Liver (tissue), 9 donors: Measurements from ENCODE around the gene PYGL. TPM values are rescaled to one million over a fixed set of nuclear protein-coding genes. Genes with fewer than 3 reads are reported as not detected.

Source experiments
- DNase-seq: peaks from one replicate; pipeline ENCODE4 v3.0.0-alpha.2; 2017; ENCODE audit warnings: low spot score
- H3K27ac ChIP-seq, 2 donors: one replicate each; pipeline ENCODE4 v1.7.0; 2013; ENCODE audit warnings: inconsistent platforms in 2 of 2, low read length in 2 of 2, control low read depth in 1 of 2, low read depth in 1 of 2, mild to moderate bottlenecking in 1 of 2
- H3K27me3 ChIP-seq, 4 donors: one replicate each; pipeline versions ENCODE4 v1.6.1 to v1.7.0; 2013; ENCODE audit warnings: low read length in 3 of 4, inconsistent platforms in 1 of 4, mild to moderate bottlenecking in 1 of 4, moderate library complexity in 1 of 4; ENCODE audit not compliant: control insufficient read depth in 4 of 4, insufficient read depth in 4 of 4
- H3K36me3 ChIP-seq, 4 donors: one replicate each; pipeline versions ENCODE4 v1.6.1 to v1.7.0; 2013; ENCODE audit warnings: low read length in 3 of 4, mild to moderate bottlenecking in 3 of 4, low read depth in 1 of 4, moderate library complexity in 1 of 4; ENCODE audit not compliant: control insufficient read depth in 4 of 4, insufficient read depth in 3 of 4
- H3K4me1 ChIP-seq, 4 donors: one replicate each; pipeline versions ENCODE4 v1.6.1 to v1.7.0; 2013; ENCODE audit warnings: low read length in 3 of 4, mild to moderate bottlenecking in 3 of 4, moderate library complexity in 1 of 4; ENCODE audit not compliant: control insufficient read depth in 4 of 4, insufficient read depth in 4 of 4
- H3K4me3 ChIP-seq, 3 donors: one replicate each; pipeline versions ENCODE4 v1.6.1 to v1.7.0; 2013; ENCODE audit warnings: low read length in 3 of 3, control low read depth in 1 of 3, low read depth in 1 of 3, mild to moderate bottlenecking in 1 of 3
- H3K9ac ChIP-seq, 2 donors: one replicate each; pipeline ENCODE4 v1.7.0; 2013; ENCODE audit warnings: low read length in 2 of 2, mild to moderate bottlenecking in 2 of 2, moderate library complexity in 2 of 2, control low read depth in 1 of 2, low read depth in 1 of 2
- H3K9me3 ChIP-seq, 4 donors: one replicate each; pipeline versions ENCODE4 v1.6.1 to v1.7.0; 2013; ENCODE audit warnings: low read length in 3 of 4; ENCODE audit not compliant: control insufficient read depth in 4 of 4
- ATF3 ChIP-seq: IDR thresholded peaks from 2 replicates; pipeline ENCODE4 v1.6.1; 2016; ENCODE audit warnings: antibody characterized with exemption
- CTCF ChIP-seq: fragments of 150-350 bp; IDR thresholded peaks from 2 replicates; pipeline ENCODE4 v1.5.1; 2017; ENCODE audit warnings: improper control_type of control experiment, low read depth, low read length; ENCODE audit not compliant: missing input control
- EGR1 ChIP-seq, 2 donors: IDR thresholded peaks; 2 replicates each; pipeline ENCODE4 v1.6.1; 2016 to 2018; ENCODE audit warnings: antibody characterized with exemption in 2 of 2, low read depth in 2 of 2
- FOXA1 ChIP-seq: IDR thresholded peaks from 2 replicates; pipeline ENCODE4 v1.6.1; 2016; ENCODE audit warnings: antibody characterized with exemption
- FOXA2 ChIP-seq: IDR thresholded peaks from 2 replicates; pipeline ENCODE4 v1.6.1; 2016; ENCODE audit warnings: antibody characterized with exemption
- GABPA ChIP-seq, 2 donors: IDR thresholded peaks in 1 of 2; conservative IDR thresholded peaks in 1 of 2; 2 replicates each; pipeline ENCODE4 v1.6.1; 2016; ENCODE audit warnings: antibody characterized with exemption in 2 of 2, mild to moderate bottlenecking in 1 of 2, moderate library complexity in 1 of 2
- HNF4A ChIP-seq, 2 donors: conservative IDR thresholded peaks; 2 replicates each; pipeline ENCODE4 v1.6.1; 2016; ENCODE audit warnings: antibody characterized with exemption in 2 of 2, mild to moderate bottlenecking in 2 of 2
- HNF4G ChIP-seq: IDR thresholded peaks from 2 replicates; pipeline ENCODE4 v1.6.1; 2016; ENCODE audit warnings: antibody characterized with exemption
- JUND ChIP-seq, 2 donors: IDR thresholded peaks; 2 replicates each; pipeline ENCODE4 v1.6.1; 2016; ENCODE audit warnings: antibody characterized with exemption in 2 of 2
- MAX ChIP-seq: IDR thresholded peaks from 2 replicates; pipeline ENCODE4 v1.6.1; 2016; ENCODE audit warnings: antibody characterized with exemption
- NR2F2 ChIP-seq: IDR thresholded peaks from 2 replicates; pipeline ENCODE4 v1.6.1; 2016; ENCODE audit warnings: antibody characterized with exemption
- RAD21 ChIP-seq, 2 donors: IDR thresholded peaks; 2 replicates each; pipeline ENCODE4 v1.6.1; 2016; ENCODE audit warnings: antibody characterized with exemption in 2 of 2, mild to moderate bottlenecking in 2 of 2
- REST ChIP-seq: IDR thresholded peaks from 2 replicates; pipeline ENCODE4 v1.6.1; 2016; ENCODE audit warnings: antibody characterized with exemption, mild to moderate bottlenecking
- RXRA ChIP-seq, 2 donors: IDR thresholded peaks; 2 replicates each; pipeline ENCODE4 v1.6.1; 2017 to 2018; ENCODE audit warnings: antibody characterized with exemption in 2 of 2, mild to moderate bottlenecking in 1 of 2
- SP1 ChIP-seq: IDR thresholded peaks from 2 replicates; pipeline ENCODE4 v1.6.1; 2018; ENCODE audit warnings: antibody characterized with exemption, mild to moderate bottlenecking
- TAF1 ChIP-seq: conservative IDR thresholded peaks from 2 replicates; pipeline ENCODE4 v1.6.1; 2016; ENCODE audit warnings: antibody characterized with exemption, mild to moderate bottlenecking
- YY1 ChIP-seq: IDR thresholded peaks from 2 replicates; pipeline ENCODE4 v1.6.1; 2016; ENCODE audit warnings: antibody characterized with exemption, mild to moderate bottlenecking
- ZBTB33 ChIP-seq: IDR thresholded peaks from 2 replicates; pipeline ENCODE4 v1.6.1; 2016; ENCODE audit warnings: antibody characterized with exemption
- WGBS: extraction: QIAGEN DNeasy Blood & Tissue Kit; methylation state at CpG from one replicate; pipeline ENCODE4 v1.1.7; 2013; 5-methylcytosine and 5-hydroxymethylcytosine counted together
- polyA plus RNA-seq, 2 donors: library from polyadenylated mRNA; stranded (reverse) in 1 of 2; unstranded in 1 of 2; fragments of 200-250 nt in 1 of 2; fragments of >200 nt in 1 of 2; fragmentation: Nextera tagmentation in 1 of 2; extraction: Ambion mirVana in 1 of 2; gene quantifications; one replicate each; pipeline versions ENCODE4 v1.2.1 to v1.2.3, GENCODE V29; 2013 to 2015
- total RNA-seq, 2 donors: library from RNA; depleted of rRNA; stranded (reverse); fragments of >200 nt; gene quantifications; one replicate each; pipeline ENCODE4 v1.2.3, GENCODE V29; 2014
- donor health status: healthy.
- donor health status: healthy.
- donor health status: healthy.
- donor health status: healthy.
- donor health status: healthy.

The PYGL gene
- total and polyA plus RNA-seq, 4 donors, result 53.0 to 109 (median 86.3) TPM

- Histone ChIP-seq H3K27me3 (peaks cover 0 to 7% (median 5%) of the 10 kb centered on the region in 4 donors), H3K27ac (no peak overlapping the region), H3K9ac (no peak overlapping the region), H3K36me3 (no peaks in the 10 kb centered on the region), H3K9me3 (no peaks in the 10 kb centered on the region), H3K4me3 (no peak overlapping the region), H3K4me1 (peaks cover 0 to 5% (median 2%) of the 10 kb centered on the region in 4 donors)
- no peak for DNase-seq
- WGBS, result 65% methylated on average over 2 of the region's 2 CpGs
- TF ChIP-seq HNF4A (conservative IDR thresholded peaks at IDR 0.05), result no peak
- no peak for TF ChIP-seq TAF1
- no peak for TF ChIP-seq FOXA2
- no peak for TF ChIP-seq REST
- no peak for TF ChIP-seq MAX
- TF ChIP-seq YY1, result no peak
- TF ChIP-seq NR2F2, result no peak
- no peak for TF ChIP-seq GABPA (IDR thresholded peaks at IDR 0.05 in 1 of 2, conservative IDR thresholded peaks at IDR 0.05 in 1 of 2)
- no peak for TF ChIP-seq SP1
- no peak for TF ChIP-seq RXRA (IDR thresholded peaks at IDR 0.05)
- no peak for TF ChIP-seq HNF4G
- TF ChIP-seq ATF3, result no peak
- TF ChIP-seq FOXA1, result no peak
- no peak for TF ChIP-seq ZBTB33
- no peak for TF ChIP-seq RAD21 (IDR thresholded peaks at IDR 0.05)
- TF ChIP-seq JUND (IDR thresholded peaks at IDR 0.05), result no peak
- no peak for TF ChIP-seq EGR1 (IDR thresholded peaks at IDR 0.05; ENCODE audit: low read depth in 2 of 2)
- TF ChIP-seq CTCF, result no peak
Measured at GRCh38 chr14:50874757-50875156, 69.5 kb downstream of the PYGL start.
